K562 treated with DMSO at 1 percent for 4 hours (cell line): ENCODE results near the gene SIM2. TPM values are rescaled to one million over a fixed set of nuclear protein-coding genes. Genes with fewer than 3 reads are reported as not detected.

Experiments used
- total RNA-seq: library from RNA; unstranded; fragments of 300-600 nt; gene quantifications from 2 replicates; pipeline ENCODE4 v1.2.3, GENCODE V29; 2022; ENCODE audit not compliant: insufficient read depth

The SIM2 gene
- 0.24 and 0.35 TPM in 2 replicates for total RNA-seq

GRCh38 chr21:36698981-36699545 lies at the start of gene SIM2:
SIM2 (plus strand) TSS chr21:36699115; CDS start chr21:36699747, 632 bp downstream.

Other genes with a start within 250 kb of the SIM2 start
- gene CLDN14, start 219.0 kb upstream of the SIM2 start, total RNA-seq = not detected in 2 replicates